BLaER1 (cell line): ENCODE results near the gene CLSTN2.

Experiments used
- H3K27ac ChIP-seq: shearing (Covaris generic); formaldehyde crosslinking; 2 replicates; pipeline ENCODE4 v1.8.1; 2022
- H3K27me3 ChIP-seq: shearing (Covaris generic); formaldehyde crosslinking; 2 replicates; pipeline ENCODE4 v1.8.1; 2022
- H3K36me3 ChIP-seq: shearing (Covaris generic); formaldehyde crosslinking; 2 replicates; pipeline ENCODE4 v1.8.1; 2022
- H3K4me1 ChIP-seq: shearing (Covaris generic); formaldehyde crosslinking; 2 replicates; pipeline ENCODE4 v1.8.1; 2022
- H3K4me2 ChIP-seq: shearing (Covaris generic); formaldehyde crosslinking; 2 replicates; pipeline ENCODE4 v1.8.1; 2022
- H3K4me3 ChIP-seq: shearing (Covaris generic); formaldehyde crosslinking; 2 replicates; pipeline ENCODE4 v1.8.1; 2022
- H3K9ac ChIP-seq: shearing (Covaris generic); formaldehyde crosslinking; 2 replicates; pipeline ENCODE4 v1.8.1; 2022
- H3K9me3 ChIP-seq: shearing (Covaris generic); formaldehyde crosslinking; 2 replicates; pipeline ENCODE4 v1.8.1; 2022
- H4K20me1 ChIP-seq: shearing (Covaris generic); formaldehyde crosslinking; 2 replicates; pipeline ENCODE4 v1.8.1; 2022
- Cebpa-rat ChIP-seq: shearing (Covaris generic); IDR thresholded peaks from 2 replicates; pipeline ENCODE4 v1.8.1; 2022

The CLSTN2 gene

DNA sequence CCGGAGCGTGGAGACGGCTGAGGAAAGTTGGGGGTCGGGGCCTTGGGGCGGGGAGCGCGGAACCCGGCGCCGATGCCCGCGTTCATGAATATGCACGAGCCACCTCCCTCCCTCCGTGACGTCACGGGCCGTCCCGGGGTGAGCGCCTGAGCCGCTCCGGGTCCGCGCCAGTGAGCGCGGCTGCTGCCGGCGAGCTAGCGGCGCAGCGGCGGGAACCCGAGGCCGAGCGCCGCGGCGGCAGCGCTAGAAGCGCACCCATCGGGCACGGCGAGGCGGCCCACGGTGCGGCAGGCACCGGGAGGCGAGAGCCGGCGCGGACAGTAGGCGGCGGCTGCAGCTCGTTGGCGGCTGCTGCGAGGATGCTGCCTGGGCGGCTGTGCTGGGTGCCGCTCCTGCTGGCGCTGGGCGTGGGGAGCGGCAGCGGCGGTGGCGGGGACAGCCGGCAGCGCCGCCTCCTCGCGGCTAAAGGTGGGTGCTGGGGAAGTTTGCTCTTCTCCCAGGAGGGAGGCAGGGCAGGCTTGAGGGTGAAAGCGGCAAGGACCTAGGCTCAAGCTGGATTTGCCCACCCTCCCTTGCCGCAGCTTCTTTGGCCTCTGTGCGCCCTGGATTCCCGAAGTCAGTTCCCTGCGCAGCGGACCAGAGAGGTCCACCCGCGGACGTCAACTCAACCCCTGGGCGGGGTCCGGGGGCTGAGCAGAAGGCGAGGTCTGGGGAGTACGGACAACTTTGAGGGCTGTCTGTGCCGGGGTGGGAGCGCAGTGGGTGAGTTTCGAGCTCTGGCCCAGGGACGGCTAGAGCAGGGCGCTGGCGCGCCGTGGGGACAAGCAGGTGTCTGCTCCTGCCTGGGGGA is at the start of gene CLSTN2:
TSS of gene CLSTN2 (plus strand) at position 170 of the 850 bp plus-strand sequence.
- Histone ChIP-seq H3K9ac (no peak within 1 kb of the TSS), H3K27ac (no peak within 1 kb of the TSS), H3K4me3 (peak within 1 kb of the TSS; percentile 65), H3K4me2 (peak within 1 kb of the TSS; percentile 96), H3K4me1 (peaks cover 21% of the 10 kb centered on the region), H3K9me3 (no peaks in the 10 kb centered on the region), H3K27me3 (peaks cover 44% of the 10 kb centered on the region), H4K20me1 (peaks cover 20% of the 10 kb centered on the region), H3K36me3 (no peaks in the 10 kb centered on the region)
- TF ChIP-seq Cebpa-rat = no peak

DNA sequence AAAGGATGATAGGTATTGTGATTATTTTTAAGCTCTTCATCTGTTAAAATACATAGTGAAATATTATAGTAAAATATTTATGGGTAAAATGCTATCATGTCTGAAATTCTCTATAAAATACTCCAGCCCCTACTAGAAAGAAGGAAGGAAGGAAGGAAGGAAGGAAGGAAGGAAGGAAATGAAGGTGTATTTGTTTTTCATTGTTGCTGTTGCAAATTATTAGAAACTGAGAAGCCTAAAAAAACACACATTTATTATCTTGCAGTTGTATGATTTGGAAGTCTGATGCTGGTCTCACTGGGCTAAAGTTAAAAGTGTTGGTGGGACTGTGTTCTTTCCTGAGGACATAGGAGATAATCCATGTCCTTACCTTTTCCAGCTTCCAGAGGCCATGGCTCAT is 47.6 kb upstream of the CLSTN2 start:
- Histone ChIP-seq H3K9me3 (peaks cover 9% of the 10 kb centered on the region; the same call in 1 of the 2 replicates), H3K9ac (no peak overlapping the region), H3K36me3 (no peaks in the 10 kb centered on the region), H3K27me3 (no peaks in the 10 kb centered on the region), H4K20me1 (no peaks in the 10 kb centered on the region), H3K4me2 (no peak overlapping the region), H3K4me1 (no peaks in the 10 kb centered on the region), H3K4me3 (no peak overlapping the region), H3K27ac (no peak overlapping the region)
- no peak for TF ChIP-seq Cebpa-rat

DNA sequence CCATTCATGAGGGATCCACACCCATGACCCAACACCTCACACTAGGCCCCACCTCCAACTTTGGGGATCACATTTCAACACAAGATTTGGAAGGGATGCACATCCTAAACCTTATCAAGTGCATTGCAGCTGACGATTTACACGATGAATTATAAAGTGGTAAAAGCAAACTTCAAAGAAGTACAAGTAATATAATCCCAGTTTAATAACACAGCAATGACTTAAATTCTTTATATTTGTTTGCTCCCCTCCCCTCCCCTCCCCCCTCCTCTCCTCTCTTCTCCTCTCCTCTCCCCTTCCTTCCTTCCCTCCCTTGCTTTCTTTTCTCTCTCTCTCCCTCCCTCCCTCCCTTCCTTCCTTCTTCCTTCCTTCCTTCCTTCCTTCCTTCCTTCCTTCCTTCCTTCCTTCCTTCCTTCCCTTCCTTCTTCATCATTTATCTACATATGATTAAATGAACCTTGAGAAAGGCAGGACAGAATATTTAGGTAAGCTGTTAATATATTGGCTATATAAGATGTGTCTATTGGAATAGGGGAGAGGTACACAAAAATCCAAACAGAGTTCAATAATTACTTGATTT is 46.3 kb upstream of the CLSTN2 start:
- no peaks in the 10 kb centered on the region for H3K4me1 ChIP-seq
- H3K9me3 ChIP-seq = no peaks in the 10 kb centered on the region
- no peaks in the 10 kb centered on the region for H4K20me1 ChIP-seq
- no peaks in the 10 kb centered on the region for H3K27me3 ChIP-seq
- no peak overlapping the region for H3K27ac ChIP-seq
- TF ChIP-seq Cebpa-rat = no peak
- H3K4me3 ChIP-seq = no peak overlapping the region
- no peak overlapping the region for H3K9ac ChIP-seq
- H3K4me2 ChIP-seq = no peak overlapping the region
- H3K36me3 ChIP-seq = no peaks in the 10 kb centered on the region

DNA sequence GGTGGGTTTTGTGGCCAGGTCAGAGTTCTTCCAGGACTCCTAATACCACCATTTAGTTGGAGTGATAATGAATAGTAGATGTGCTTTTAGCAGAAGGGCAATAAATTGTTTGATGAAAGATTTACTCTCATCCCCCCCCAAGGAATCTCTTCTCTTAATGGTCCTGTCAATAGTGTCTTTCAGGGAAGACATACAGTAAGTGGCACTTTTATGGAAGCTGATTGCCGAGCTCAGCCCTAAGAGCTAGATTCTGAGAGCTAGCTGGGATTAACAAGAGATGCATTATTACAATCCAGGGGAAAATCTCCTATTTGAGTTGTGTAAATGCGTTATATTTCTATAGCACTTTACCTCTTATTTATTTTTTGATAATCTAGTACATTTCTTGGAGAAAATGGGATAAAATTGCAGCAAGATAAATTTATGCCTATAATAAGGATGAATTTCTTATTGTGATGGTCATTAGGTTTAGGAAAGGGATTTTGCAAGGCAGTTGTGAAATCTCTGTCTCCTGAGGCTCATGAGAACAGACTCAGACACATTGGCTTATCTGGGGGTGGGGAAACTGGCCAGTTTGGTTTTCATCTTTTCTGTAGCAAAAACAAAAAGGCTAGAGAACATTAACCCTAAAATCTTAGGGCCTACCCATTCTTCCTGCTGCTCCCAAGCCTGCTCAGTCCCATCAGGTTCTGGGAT is 41.6 kb upstream of the CLSTN2 start:
- no peak overlapping the region for H3K4me3 ChIP-seq
- TF ChIP-seq Cebpa-rat = no peak
- H3K27ac ChIP-seq = no peak overlapping the region
- H3K9ac ChIP-seq = no peak overlapping the region
- no peaks in the 10 kb centered on the region for H3K9me3 ChIP-seq
- H4K20me1 ChIP-seq = no peaks in the 10 kb centered on the region
- H3K36me3 ChIP-seq = no peaks in the 10 kb centered on the region
- H3K4me2 ChIP-seq = no peak overlapping the region
- H3K4me1 ChIP-seq = no peaks in the 10 kb centered on the region
- no peaks in the 10 kb centered on the region for H3K27me3 ChIP-seq

DNA sequence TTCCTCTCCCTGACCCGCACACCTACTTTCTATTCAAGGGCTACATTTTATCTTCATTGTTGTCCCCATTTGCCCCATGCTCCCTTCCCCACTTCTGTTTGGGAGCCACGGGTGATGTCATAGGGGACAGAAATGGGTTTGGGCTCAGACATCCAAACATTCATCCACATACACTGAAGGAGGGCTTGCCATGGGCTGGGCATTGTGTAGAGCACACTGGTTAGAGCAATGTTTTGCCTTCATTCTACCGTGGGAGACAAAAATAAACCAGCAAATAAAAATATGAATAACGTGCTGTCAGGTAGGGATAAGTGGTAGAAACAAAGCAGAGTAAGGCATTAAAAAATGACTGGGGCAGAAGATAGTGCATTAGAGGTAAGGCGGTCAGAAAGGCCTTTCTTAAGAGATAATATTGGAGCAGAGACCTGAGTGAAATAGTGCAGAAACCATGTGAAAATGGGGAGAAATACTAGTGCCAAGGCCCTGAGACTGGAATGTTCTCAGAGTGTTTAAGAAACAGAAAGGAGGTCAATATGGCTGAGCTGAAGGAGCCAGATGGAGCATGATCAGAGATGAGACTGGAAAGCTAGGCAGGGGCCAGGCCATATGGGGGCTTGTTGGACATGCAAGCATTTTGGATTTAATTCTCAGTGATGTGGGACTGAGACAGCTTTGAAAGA is 40.9 kb upstream of the CLSTN2 start:
- Histone ChIP-seq H3K36me3 (no peaks in the 10 kb centered on the region), H3K27me3 (no peaks in the 10 kb centered on the region), H3K4me2 (no peak overlapping the region), H3K27ac (no peak overlapping the region), H4K20me1 (no peaks in the 10 kb centered on the region), H3K9ac (no peak overlapping the region), H3K9me3 (no peaks in the 10 kb centered on the region), H3K4me3 (no peak overlapping the region), H3K4me1 (no peaks in the 10 kb centered on the region)
- no peak for TF ChIP-seq Cebpa-rat

DNA sequence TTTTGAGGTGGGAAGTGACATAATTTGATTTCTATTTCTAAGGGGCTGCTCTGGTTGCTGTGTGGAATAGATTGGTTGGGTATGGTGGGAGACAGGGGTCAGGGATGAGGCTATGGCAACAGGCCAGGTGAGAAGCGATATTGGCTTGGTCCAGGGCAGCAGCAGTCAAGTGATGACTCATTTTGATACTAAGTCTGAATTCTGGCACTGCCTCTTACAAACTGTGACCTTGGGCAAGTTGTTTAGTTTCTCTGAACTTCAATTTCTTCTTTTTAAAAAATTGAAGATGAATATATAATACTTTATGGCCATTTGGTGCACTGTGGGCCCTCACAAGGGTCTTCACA is 40.4 kb upstream of the CLSTN2 start:
- Histone ChIP-seq H3K4me2 (no peak overlapping the region), H4K20me1 (no peaks in the 10 kb centered on the region), H3K4me1 (no peaks in the 10 kb centered on the region), H3K36me3 (no peaks in the 10 kb centered on the region), H3K27me3 (no peaks in the 10 kb centered on the region), H3K9ac (no peak overlapping the region), H3K27ac (no peak overlapping the region), H3K9me3 (no peaks in the 10 kb centered on the region), H3K4me3 (no peak overlapping the region)
- no peak for TF ChIP-seq Cebpa-rat

DNA sequence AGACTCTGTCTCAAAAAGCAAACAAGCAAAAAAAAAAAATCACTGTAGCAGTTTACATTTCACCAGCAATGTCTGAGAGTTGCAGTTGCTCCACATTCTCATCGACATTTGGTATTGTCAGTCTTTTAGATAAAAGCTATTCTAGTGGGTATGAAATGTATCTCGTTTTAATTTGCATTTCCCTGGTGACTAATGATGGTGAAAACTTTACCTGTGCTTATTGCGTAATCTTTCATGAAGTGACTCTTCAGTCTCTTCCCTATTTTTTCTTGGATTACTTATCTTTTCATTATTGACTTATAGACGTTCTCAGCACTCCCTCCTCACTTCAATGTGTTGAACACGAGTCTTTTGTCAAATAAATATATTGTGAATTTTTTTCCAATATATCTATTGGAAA is 37.2 kb upstream of the CLSTN2 start:
- H3K4me1 ChIP-seq = no peaks in the 10 kb centered on the region
- H3K9ac ChIP-seq = no peak overlapping the region
- H4K20me1 ChIP-seq = no peaks in the 10 kb centered on the region
- H3K9me3 ChIP-seq = no peaks in the 10 kb centered on the region
- H3K4me2 ChIP-seq = no peak overlapping the region
- H3K36me3 ChIP-seq = no peaks in the 10 kb centered on the region
- H3K4me3 ChIP-seq = no peak overlapping the region
- TF ChIP-seq Cebpa-rat = peak; percentile 80; the same call in 1 of the 2 replicates
- H3K27me3 ChIP-seq = no peaks in the 10 kb centered on the region
- no peak overlapping the region for H3K27ac ChIP-seq

DNA sequence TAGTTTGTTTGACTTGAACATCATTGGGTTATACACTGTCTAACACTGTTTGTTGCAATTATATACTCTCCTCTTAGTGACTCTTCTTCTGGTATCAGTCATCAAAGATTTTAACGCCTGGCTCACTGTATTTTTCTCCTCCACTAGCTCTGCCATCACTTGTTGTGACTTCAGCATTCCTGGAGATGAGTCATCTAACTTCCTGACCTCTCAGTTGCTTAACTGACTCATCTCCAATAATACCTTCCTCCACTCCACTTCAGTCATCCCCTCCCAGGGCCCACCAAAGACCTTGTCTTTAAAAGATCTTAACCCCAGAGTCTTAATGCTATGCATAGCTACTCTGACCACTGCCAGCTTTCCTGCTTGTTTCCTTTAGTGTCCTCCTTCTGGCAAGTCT is 28.6 kb upstream of the CLSTN2 start:
- no peak overlapping the region for H3K27ac ChIP-seq
- H3K4me2 ChIP-seq = no peak overlapping the region
- H3K27me3 ChIP-seq = no peaks in the 10 kb centered on the region
- no peaks in the 10 kb centered on the region for H3K4me1 ChIP-seq
- no peaks in the 10 kb centered on the region for H4K20me1 ChIP-seq
- H3K9me3 ChIP-seq = no peaks in the 10 kb centered on the region
- no peak overlapping the region for H3K9ac ChIP-seq
- TF ChIP-seq Cebpa-rat = no peak
- H3K4me3 ChIP-seq = no peak overlapping the region
- no peaks in the 10 kb centered on the region for H3K36me3 ChIP-seq

DNA sequence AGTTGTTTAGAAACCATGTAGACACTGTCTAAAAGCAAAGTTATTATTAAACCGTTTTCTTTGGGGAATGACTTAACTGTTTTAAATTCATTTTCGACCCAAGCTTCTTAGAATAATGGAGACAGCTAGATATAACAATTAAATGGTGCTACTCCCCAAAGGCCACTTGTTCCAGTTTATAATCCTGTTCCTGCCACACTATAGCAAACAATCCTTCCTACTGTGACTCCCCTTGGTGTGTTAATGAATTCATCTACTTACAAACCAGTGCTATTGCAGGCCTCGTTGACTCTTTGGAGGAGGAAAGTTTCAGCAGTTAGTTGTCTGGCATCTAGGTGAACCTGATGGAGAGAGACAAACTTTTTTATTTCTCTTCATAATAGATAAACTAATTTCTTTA is 25.2 kb upstream of the CLSTN2 start:
- no peak for TF ChIP-seq Cebpa-rat
- Histone ChIP-seq H3K4me3 (no peak overlapping the region), H3K27ac (no peak overlapping the region), H3K27me3 (no peaks in the 10 kb centered on the region), H3K36me3 (no peaks in the 10 kb centered on the region), H3K9me3 (no peaks in the 10 kb centered on the region), H4K20me1 (no peaks in the 10 kb centered on the region), H3K9ac (no peak overlapping the region), H3K4me2 (no peak overlapping the region), H3K4me1 (no peaks in the 10 kb centered on the region)

DNA sequence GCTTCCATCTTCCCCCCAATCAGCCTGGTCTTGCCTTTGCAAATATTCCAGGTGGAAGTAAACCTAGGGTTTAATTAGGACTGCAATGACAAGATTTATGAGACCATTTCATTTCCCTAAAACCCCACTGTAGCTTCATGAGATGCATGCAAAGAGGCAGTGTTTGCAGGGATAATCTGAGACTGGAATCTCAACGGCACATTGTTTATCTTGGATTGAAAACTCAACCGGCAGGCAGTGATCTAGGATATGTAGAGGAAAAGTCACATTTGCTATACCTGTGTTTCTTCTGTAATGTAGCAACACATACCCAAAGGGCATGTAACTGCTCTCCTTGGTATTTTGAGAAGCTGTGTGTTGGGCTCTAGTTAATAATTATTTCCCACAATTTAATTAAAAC is 18.7 kb upstream of the CLSTN2 start:
- Histone ChIP-seq H3K27ac (no peak overlapping the region), H3K9me3 (no peaks in the 10 kb centered on the region), H3K9ac (no peak overlapping the region), H4K20me1 (no peaks in the 10 kb centered on the region), H3K4me1 (no peaks in the 10 kb centered on the region), H3K27me3 (no peaks in the 10 kb centered on the region), H3K4me2 (no peak overlapping the region), H3K4me3 (no peak overlapping the region), H3K36me3 (no peaks in the 10 kb centered on the region)
- no peak for TF ChIP-seq Cebpa-rat
